Dermis microvascular lymphatic vessel endothelial cell (primary cell): Measurements from ENCODE around the gene CDK5RAP1. TPM values are rescaled to one million over a fixed set of nuclear protein-coding genes. Genes with fewer than 3 reads are reported as not detected.

ENCODE experiments used
- total RNA-seq: library from RNA; depleted of rRNA; stranded (reverse); fragments of >200 nt; gene quantifications from 2 replicates; pipeline ENCODE4 v1.2.1, GENCODE V29; 2014

The CDK5RAP1 gene
- total RNA-seq, 1 donor from 2014 or later, result 20.5 TPM

Other genes starting within 250 kb of the CDK5RAP1 start
- not detected in 2 replicates for gene BPIFA2, start 233.4 kb downstream of the CDK5RAP1 start, total RNA-seq
- not detected in 2 replicates for gene BPIFA3, start 184.2 kb downstream of the CDK5RAP1 start, total RNA-seq
- not detected in 2 replicates for gene BPIFA1, start 165.5 kb downstream of the CDK5RAP1 start, total RNA-seq
- not detected in 2 replicates for gene BPIFB1, start 118.3 kb downstream of the CDK5RAP1 start, total RNA-seq
- gene SNTA1, start 42.2 kb upstream of the CDK5RAP1 start, total RNA-seq, result 6.2 and 7.5 TPM in 2 replicates
- 2.6 and 5.1 TPM in 2 replicates for gene CBFA2T2, start 88.6 kb upstream of the CDK5RAP1 start, total RNA-seq